Uterus (tissue), 2 donors: ENCODE measurements around the gene TJAP1.

Experiments
- CTCF ChIP-seq, 4 experiments: fragments of 200-600 bp in 2 of 4; fragments of 450-650 bp in 2 of 4; sonication (generic) in 2 of 4; IDR thresholded peaks; one replicate each; pipeline ENCODE4 v1.5.1; 2016 to 2019; ENCODE audit warnings: antibody characterized with exemption in 4 of 4, mild to moderate bottlenecking in 2 of 4, moderate library complexity in 1 of 4
- POLR2A ChIP-seq, 2 donors: fragments of 450-650 bp; IDR thresholded peaks; one replicate each; pipeline ENCODE4 v1.6.1; 2016; ENCODE audit warnings: antibody characterized with exemption in 2 of 2, mild to moderate bottlenecking in 1 of 2, moderate library complexity in 1 of 2

GRCh38 chr6:43432009-43432945 is 45.1 kb upstream of the TJAP1 start:
- TF ChIP-seq CTCF (IDR thresholded peaks at IDR 0.05) (no peak), POLR2A (IDR thresholded peaks at IDR 0.05) (no peak)
